HEK293 (cell line): ENCODE measurements around the gene RPL19.

Source experiments
- CTCF ChIA-PET: fragments of 350-600 bp; formaldehyde crosslinking; extraction: SDS; loops from one replicate; lab custom pipeline; 2021; ENCODE audit warnings: antibody characterized with exemption; lab: Yijun Ruan, JAX
- POLR2A ChIA-PET: fragments of 300-600 bp; formaldehyde crosslinking; extraction: SDS; loops from one replicate; lab custom pipeline; 2020; ENCODE audit warnings: antibody characterized with exemption, inconsistent platforms; lab: Yijun Ruan, JAX
- H3K27ac ChIP-seq: fragments of 200-500 bp; sonication (Bioruptor generic); 2 replicates; pipeline ENCODE4 v1.5.1; 2014; ENCODE audit warnings: low read depth, low read length, control low read depth, inconsistent platforms; ENCODE audit errors: extremely low read depth
- H3K36me3 ChIP-seq, 2 experiments: fragments of 200-500 bp in 1 of 2; sonication (Bioruptor generic) in 1 of 2; 1 replicate in 1 of 2; 2 replicates in 1 of 2; pipeline ENCODE4 v1.5.1; 2014 to 2017; ENCODE audit warnings: inconsistent platforms in 2 of 2, low read length in 2 of 2; ENCODE audit not compliant: control insufficient read depth in 2 of 2, insufficient read depth in 1 of 2
- H3K4me1 ChIP-seq: fragments of 200-500 bp; sonication (Bioruptor generic); 2 replicates; pipeline ENCODE4 v1.5.1; 2014; ENCODE audit warnings: mild to moderate bottlenecking, low read length, inconsistent platforms; ENCODE audit not compliant: control insufficient read depth, insufficient read depth
- H3K4me3 ChIP-seq: 2 replicates; pipeline ENCODE4 v1.5.1; 2011; ENCODE audit warnings: low read depth, mild to moderate bottlenecking, control low read depth, low read length, moderate library complexity
- H3K9me3 ChIP-seq: fragments of 200-500 bp; sonication (Bioruptor generic); 2 replicates; pipeline ENCODE4 v1.5.1; 2014; ENCODE audit warnings: low read depth, low read length, inconsistent platforms; ENCODE audit not compliant: control insufficient read depth, insufficient read depth
- GFI1B ChIP-seq: fragments of 450-650 bp; formaldehyde crosslinking; IDR thresholded peaks from 2 replicates; pipeline ENCODE4 v1.5.1; 2016; ENCODE audit warnings: missing biosample characterization, missing genetic modification characterization
- OVOL3 ChIP-seq: fragments of 450-650 bp; formaldehyde crosslinking; IDR thresholded peaks from 2 replicates; pipeline ENCODE4 v1.5.1; 2016; ENCODE audit warnings: missing biosample characterization, missing genetic modification characterization
- ZBTB20 ChIP-seq: fragments of 450-650 bp; formaldehyde crosslinking; IDR thresholded peaks from 2 replicates; pipeline ENCODE4 v1.5.1; 2016; ENCODE audit warnings: missing biosample characterization, missing genetic modification characterization
- ZBTB21 ChIP-seq: fragments of 450-650 bp; formaldehyde crosslinking; IDR thresholded peaks from 2 replicates; pipeline ENCODE4 v1.5.1; 2017; ENCODE audit warnings: missing biosample characterization, missing genetic modification characterization
- ZFP3 ChIP-seq: fragments of 450-650 bp; formaldehyde crosslinking; IDR thresholded peaks from 2 replicates; pipeline ENCODE4 v1.5.1; 2016; ENCODE audit warnings: low read depth, missing biosample characterization, missing genetic modification characterization
- ZNF132 ChIP-seq: fragments of 450-650 bp; formaldehyde crosslinking; IDR thresholded peaks from 2 replicates; pipeline ENCODE4 v1.5.1; 2017; ENCODE audit warnings: missing biosample characterization, missing genetic modification characterization, borderline replicate concordance
- ZNF19 ChIP-seq: fragments of 450-650 bp; formaldehyde crosslinking; IDR thresholded peaks from 2 replicates; pipeline ENCODE4; 2016; ENCODE audit warnings: missing biosample characterization, missing genetic modification characterization, low read depth
- ZNF202 ChIP-seq: fragments of 450-650 bp; formaldehyde crosslinking; IDR thresholded peaks from 2 replicates; pipeline ENCODE4 v1.5.1; 2016; ENCODE audit warnings: missing biosample characterization, missing genetic modification characterization, borderline replicate concordance
- ZNF239 ChIP-seq: fragments of 450-650 bp; formaldehyde crosslinking; IDR thresholded peaks from 2 replicates; pipeline ENCODE4 v1.5.1; 2016; ENCODE audit warnings: missing biosample characterization, missing genetic modification characterization
- ZNF311 ChIP-seq: fragments of 450-650 bp; formaldehyde crosslinking; IDR thresholded peaks from 2 replicates; pipeline ENCODE4 v1.5.1; 2017; ENCODE audit warnings: missing biosample characterization, missing genetic modification characterization, borderline replicate concordance
- ZNF473 ChIP-seq: fragments of 450-650 bp; formaldehyde crosslinking; IDR thresholded peaks from 2 replicates; pipeline ENCODE4 v1.5.1; 2017; ENCODE audit warnings: missing biosample characterization, missing genetic modification characterization
- ZNF624 ChIP-seq: fragments of 450-650 bp; formaldehyde crosslinking; IDR thresholded peaks from 2 replicates; pipeline ENCODE4 v1.5.1; 2017; ENCODE audit warnings: missing biosample characterization, missing genetic modification characterization
- ZNF626 ChIP-seq: fragments of 450-650 bp; sonication (Bioruptor Pico); formaldehyde crosslinking; IDR thresholded peaks from 2 replicates; pipeline ENCODE4 v1.5.1; 2018; ENCODE audit warnings: missing biosample characterization, missing genetic modification characterization, inconsistent platforms
- ZNF658 ChIP-seq: fragments of 450-650 bp; formaldehyde crosslinking; IDR thresholded peaks from 2 replicates; pipeline ENCODE4; 2016; ENCODE audit warnings: missing biosample characterization, missing genetic modification characterization
- ZNF660 ChIP-seq: fragments of 450-650 bp; IDR thresholded peaks from 2 replicates; pipeline ENCODE4 v1.5.1; 2018; ENCODE audit warnings: missing biosample characterization, mild to moderate bottlenecking, missing genetic modification characterization
- ZNF792 ChIP-seq: fragments of 450-650 bp; formaldehyde crosslinking; IDR thresholded peaks from 2 replicates; pipeline ENCODE4 v1.5.1; 2016; ENCODE audit warnings: missing biosample characterization, missing genetic modification characterization
- TF ChIP-seq, protein P1 (sequence below): fragments of 450-650 bp; formaldehyde crosslinking; optimal IDR thresholded peaks from 2 replicates; pipeline ENCODE3; 2016; ENCODE audit warnings: missing biosample characterization, mild to moderate bottlenecking, missing genetic modification characterization
- TF ChIP-seq, protein P2 (sequence below): fragments of 450-650 bp; formaldehyde crosslinking; IDR thresholded peaks from 2 replicates; pipeline ENCODE4 v1.5.1; 2016; ENCODE audit warnings: missing biosample characterization, missing genetic modification characterization
- TF ChIP-seq, protein P3 (sequence below): fragments of 450-650 bp; formaldehyde crosslinking; IDR thresholded peaks from 2 replicates; pipeline ENCODE4 v1.5.1; 2016; ENCODE audit warnings: missing biosample characterization, missing genetic modification characterization
- TF ChIP-seq, protein P4 (sequence below): fragments of 450-650 bp; IDR thresholded peaks from 2 replicates; pipeline ENCODE4 v1.5.1; 2018; ENCODE audit warnings: missing biosample characterization, missing genetic modification characterization
- TF ChIP-seq, protein P5 (sequence below): fragments of 450-650 bp; formaldehyde crosslinking; IDR thresholded peaks from 2 replicates; pipeline ENCODE4 v1.5.1; 2016; ENCODE audit warnings: missing biosample characterization, missing genetic modification characterization
- TF ChIP-seq, protein P6 (sequence below): fragments of 450-650 bp; formaldehyde crosslinking; IDR thresholded peaks from 2 replicates; pipeline ENCODE4 v1.5.1; 2017; ENCODE audit warnings: missing biosample characterization, missing genetic modification characterization
- TF ChIP-seq, protein P7 (sequence below): fragments of 450-650 bp; formaldehyde crosslinking; IDR thresholded peaks from 2 replicates; pipeline ENCODE4 v1.5.1; 2017; ENCODE audit warnings: missing biosample characterization, missing genetic modification characterization

RPL19 gene

DNA sequence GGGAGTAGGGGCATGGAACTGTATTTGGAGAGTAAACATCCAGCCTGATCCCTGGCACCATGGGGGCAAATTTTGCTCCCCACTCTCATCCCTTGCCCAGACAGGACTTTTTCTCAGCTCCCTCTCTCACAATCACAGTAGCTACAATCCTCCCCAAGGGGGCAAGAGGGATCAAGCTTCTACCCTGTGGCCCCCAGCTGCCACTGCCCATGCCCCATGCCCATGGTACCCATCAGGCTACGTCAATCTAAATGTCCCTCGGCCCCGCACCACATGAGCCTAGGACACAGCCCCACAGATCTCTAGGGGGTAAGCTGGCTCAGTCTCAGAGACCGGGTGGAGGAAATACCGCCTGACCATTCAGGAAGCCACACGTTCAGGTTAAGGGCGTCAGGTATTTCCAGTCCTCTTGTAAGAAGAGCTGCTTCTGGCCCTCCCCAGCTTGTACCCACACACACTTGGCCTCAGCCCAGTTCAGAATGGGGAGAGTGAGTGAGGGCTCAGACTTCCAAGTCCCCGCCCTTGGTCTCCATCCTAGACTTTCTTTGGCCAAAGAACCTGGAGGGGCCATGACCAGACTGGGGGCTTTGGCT, 4.4 kb upstream of the RPL19 start:
- no peak overlapping the region for H3K4me3 ChIP-seq
- POLR2A ChIA-PET: interaction anchor here (0.9 to 1.5 kb wide), 4 partner anchors 10 to 49 kb away, joined by 3 to 4 read pairs (median 4); no protein-coding TSS in a partner anchor
- TF ChIP-seq GFI1B (no peak), OVOL3 (tag by site-specific recombination) (no peak), ZNF792 (tag by site-specific recombination) (no peak), ZNF473 (no peak), ZNF311 (tag by site-specific recombination) (no peak), ZFP3 (no peak), ZNF239 (no peak), ZBTB20 (tag by site-specific recombination) (no peak), ZNF19 (no peak), ZNF624 (no peak), ZNF132 (no peak), ZNF660 (tag by site-specific recombination) (no peak), ZNF202 (tag by site-specific recombination) (no peak), ZNF658 (tag by site-specific recombination) (no peak), ZBTB21 (tag by site-specific recombination) (no peak), ZNF626 (no peak)
- TF ChIP-seq, protein P1, sequence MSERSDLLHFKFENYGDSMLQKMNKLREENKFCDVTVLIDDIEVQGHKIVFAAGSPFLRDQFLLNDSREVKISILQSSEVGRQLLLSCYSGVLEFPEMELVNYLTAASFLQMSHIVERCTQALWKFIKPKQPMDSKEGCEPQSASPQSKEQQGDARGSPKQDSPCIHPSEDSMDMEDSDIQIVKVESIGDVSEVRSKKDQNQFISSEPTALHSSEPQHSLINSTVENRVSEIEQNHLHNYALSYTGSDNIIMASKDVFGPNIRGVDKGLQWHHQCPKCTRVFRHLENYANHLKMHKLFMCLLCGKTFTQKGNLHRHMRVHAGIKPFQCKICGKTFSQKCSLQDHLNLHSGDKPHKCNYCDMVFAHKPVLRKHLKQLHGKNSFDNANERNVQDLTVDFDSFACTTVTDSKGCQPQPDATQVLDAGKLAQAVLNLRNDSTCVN (tag by site-specific recombination): peak; percentile 3
- TF ChIP-seq, protein P2, sequence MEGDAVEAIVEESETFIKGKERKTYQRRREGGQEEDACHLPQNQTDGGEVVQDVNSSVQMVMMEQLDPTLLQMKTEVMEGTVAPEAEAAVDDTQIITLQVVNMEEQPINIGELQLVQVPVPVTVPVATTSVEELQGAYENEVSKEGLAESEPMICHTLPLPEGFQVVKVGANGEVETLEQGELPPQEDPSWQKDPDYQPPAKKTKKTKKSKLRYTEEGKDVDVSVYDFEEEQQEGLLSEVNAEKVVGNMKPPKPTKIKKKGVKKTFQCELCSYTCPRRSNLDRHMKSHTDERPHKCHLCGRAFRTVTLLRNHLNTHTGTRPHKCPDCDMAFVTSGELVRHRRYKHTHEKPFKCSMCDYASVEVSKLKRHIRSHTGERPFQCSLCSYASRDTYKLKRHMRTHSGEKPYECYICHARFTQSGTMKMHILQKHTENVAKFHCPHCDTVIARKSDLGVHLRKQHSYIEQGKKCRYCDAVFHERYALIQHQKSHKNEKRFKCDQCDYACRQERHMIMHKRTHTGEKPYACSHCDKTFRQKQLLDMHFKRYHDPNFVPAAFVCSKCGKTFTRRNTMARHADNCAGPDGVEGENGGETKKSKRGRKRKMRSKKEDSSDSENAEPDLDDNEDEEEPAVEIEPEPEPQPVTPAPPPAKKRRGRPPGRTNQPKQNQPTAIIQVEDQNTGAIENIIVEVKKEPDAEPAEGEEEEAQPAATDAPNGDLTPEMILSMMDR (tag by site-specific recombination): no peak
- TF ChIP-seq, protein P3, sequence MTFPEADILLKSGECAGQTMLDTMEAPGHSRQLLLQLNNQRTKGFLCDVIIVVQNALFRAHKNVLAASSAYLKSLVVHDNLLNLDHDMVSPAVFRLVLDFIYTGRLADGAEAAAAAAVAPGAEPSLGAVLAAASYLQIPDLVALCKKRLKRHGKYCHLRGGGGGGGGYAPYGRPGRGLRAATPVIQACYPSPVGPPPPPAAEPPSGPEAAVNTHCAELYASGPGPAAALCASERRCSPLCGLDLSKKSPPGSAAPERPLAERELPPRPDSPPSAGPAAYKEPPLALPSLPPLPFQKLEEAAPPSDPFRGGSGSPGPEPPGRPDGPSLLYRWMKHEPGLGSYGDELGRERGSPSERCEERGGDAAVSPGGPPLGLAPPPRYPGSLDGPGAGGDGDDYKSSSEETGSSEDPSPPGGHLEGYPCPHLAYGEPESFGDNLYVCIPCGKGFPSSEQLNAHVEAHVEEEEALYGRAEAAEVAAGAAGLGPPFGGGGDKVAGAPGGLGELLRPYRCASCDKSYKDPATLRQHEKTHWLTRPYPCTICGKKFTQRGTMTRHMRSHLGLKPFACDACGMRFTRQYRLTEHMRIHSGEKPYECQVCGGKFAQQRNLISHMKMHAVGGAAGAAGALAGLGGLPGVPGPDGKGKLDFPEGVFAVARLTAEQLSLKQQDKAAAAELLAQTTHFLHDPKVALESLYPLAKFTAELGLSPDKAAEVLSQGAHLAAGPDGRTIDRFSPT (tag by site-specific recombination): peak; percentile 78
- TF ChIP-seq, protein P4, sequence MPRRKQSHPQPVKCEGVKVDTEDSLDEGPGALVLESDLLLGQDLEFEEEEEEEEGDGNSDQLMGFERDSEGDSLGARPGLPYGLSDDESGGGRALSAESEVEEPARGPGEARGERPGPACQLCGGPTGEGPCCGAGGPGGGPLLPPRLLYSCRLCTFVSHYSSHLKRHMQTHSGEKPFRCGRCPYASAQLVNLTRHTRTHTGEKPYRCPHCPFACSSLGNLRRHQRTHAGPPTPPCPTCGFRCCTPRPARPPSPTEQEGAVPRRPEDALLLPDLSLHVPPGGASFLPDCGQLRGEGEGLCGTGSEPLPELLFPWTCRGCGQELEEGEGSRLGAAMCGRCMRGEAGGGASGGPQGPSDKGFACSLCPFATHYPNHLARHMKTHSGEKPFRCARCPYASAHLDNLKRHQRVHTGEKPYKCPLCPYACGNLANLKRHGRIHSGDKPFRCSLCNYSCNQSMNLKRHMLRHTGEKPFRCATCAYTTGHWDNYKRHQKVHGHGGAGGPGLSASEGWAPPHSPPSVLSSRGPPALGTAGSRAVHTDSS: no peak
- TF ChIP-seq, protein P5, sequence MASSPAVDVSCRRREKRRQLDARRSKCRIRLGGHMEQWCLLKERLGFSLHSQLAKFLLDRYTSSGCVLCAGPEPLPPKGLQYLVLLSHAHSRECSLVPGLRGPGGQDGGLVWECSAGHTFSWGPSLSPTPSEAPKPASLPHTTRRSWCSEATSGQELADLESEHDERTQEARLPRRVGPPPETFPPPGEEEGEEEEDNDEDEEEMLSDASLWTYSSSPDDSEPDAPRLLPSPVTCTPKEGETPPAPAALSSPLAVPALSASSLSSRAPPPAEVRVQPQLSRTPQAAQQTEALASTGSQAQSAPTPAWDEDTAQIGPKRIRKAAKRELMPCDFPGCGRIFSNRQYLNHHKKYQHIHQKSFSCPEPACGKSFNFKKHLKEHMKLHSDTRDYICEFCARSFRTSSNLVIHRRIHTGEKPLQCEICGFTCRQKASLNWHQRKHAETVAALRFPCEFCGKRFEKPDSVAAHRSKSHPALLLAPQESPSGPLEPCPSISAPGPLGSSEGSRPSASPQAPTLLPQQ (tag by site-specific recombination): no peak
- TF ChIP-seq, protein P6, sequence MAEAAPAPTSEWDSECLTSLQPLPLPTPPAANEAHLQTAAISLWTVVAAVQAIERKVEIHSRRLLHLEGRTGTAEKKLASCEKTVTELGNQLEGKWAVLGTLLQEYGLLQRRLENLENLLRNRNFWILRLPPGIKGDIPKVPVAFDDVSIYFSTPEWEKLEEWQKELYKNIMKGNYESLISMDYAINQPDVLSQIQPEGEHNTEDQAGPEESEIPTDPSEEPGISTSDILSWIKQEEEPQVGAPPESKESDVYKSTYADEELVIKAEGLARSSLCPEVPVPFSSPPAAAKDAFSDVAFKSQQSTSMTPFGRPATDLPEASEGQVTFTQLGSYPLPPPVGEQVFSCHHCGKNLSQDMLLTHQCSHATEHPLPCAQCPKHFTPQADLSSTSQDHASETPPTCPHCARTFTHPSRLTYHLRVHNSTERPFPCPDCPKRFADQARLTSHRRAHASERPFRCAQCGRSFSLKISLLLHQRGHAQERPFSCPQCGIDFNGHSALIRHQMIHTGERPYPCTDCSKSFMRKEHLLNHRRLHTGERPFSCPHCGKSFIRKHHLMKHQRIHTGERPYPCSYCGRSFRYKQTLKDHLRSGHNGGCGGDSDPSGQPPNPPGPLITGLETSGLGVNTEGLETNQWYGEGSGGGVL (tag by site-specific recombination): 0 out of 2 replicates have a peak, but pooled peaks have one; percentile 3
- TF ChIP-seq, protein P7, sequence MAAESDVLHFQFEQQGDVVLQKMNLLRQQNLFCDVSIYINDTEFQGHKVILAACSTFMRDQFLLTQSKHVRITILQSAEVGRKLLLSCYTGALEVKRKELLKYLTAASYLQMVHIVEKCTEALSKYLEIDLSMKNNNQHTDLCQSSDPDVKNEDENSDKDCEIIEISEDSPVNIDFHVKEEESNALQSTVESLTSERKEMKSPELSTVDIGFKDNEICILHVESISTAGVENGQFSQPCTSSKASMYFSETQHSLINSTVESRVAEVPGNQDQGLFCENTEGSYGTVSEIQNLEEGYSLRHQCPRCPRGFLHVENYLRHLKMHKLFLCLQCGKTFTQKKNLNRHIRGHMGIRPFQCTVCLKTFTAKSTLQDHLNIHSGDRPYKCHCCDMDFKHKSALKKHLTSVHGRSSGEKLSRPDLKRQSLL: no peak

More for the DNA sequence above, 4.4 kb upstream of the RPL19 start:
- CTCF ChIA-PET: interaction anchor here (0.6 to 3.5 kb wide), 10 partner anchors 11 to 846 kb away, joined by 3 to 28 read pairs (median 6); no protein-coding TSS in a partner anchor
- Histone ChIP-seq H3K4me1 (peaks cover 19% of the 10 kb centered on the region; the same call in 1 of the 2 replicates), H3K9me3 (no peaks in the 10 kb centered on the region), H3K27ac (peak overlapping the region; percentile 21; the same call in 1 of the 2 replicates), H3K36me3 (peaks cover 13 to 38% of the 10 kb centered on the region in 2 experiments)
